ENCODE results near the gene HLA-E. TPM values are rescaled to one million over a fixed set of nuclear protein-coding genes. Genes with fewer than 3 reads are reported as not detected.
A peak's percentile ranks its signal among the peaks of the same experiment; 100 is the strongest.
"Not testable (repeated sequence)": the region's sequence is repeated elsewhere in the genome, so short reads cannot be mapped to it uniquely, and the experiment has no call there.

Gene HLA-E
- total RNA-seq, 1 experiment from 2014 or later: 125 TPM

- ChIA-PET POLR2A (ENCODE audit: unreplicated experiment) (interaction anchor here (0.6 kb wide), 1 partner anchor 20 kb away, joined by 9 read pairs; no protein-coding TSS in a partner anchor), CTCF (interaction anchor here (0.5 to 1.8 kb wide), 6 partner anchors 33 to 595 kb away, joined by 3 to 16 read pairs (median 4); no protein-coding TSS in a partner anchor)
Observed at GRCh38 chr6:30495993-30496392, 6.7 kb downstream of the HLA-E start.

GRCh38 chr6:30497261-30497599 is 7.9 kb downstream of the HLA-E start:
- H2AFZ ChIP-seq; H3K9me3 ChIP-seq (ENCODE audit: insufficient read depth, low read depth); POLR2A ChIA-PET (ENCODE audit: unreplicated experiment); H3K27me3 ChIP-seq (ENCODE audit: insufficient read depth, low read depth); H3K27ac ChIP-seq; H3K9me2 ChIP-seq (ENCODE audit: insufficient read depth); intact Hi-C loops (cut with micrococcal nuclease; ENCODE audit: unreplicated experiment); H3K4me3 ChIP-seq; H3K4me2 ChIP-seq; H3K36me3 ChIP-seq (ENCODE audit: low read depth); H3F3A ChIP-seq (ENCODE audit: insufficient read depth, low read depth); BruUV-seq (replicated peaks); H4K20me1 ChIP-seq (ENCODE audit: insufficient read depth); H3K79me2 ChIP-seq (ENCODE audit: low read depth); DNase-seq; H3K4me1 ChIP-seq (replicated peaks; ENCODE audit: insufficient read depth): not testable (repeated sequence)
- CTCF ChIA-PET: interaction anchor here (1.8 kb wide), 1 partner anchor 48 kb away, joined by 6 read pairs; no protein-coding TSS in a partner anchor

More at GRCh38 chr6:30495993-30496392, 6.7 kb downstream of the HLA-E start:
- Histone ChIP-seq H3K9me2 (ENCODE audit: insufficient read depth) (no peaks in the 10 kb centered on the region), H3K36me3 (ENCODE audit: low read depth) (peaks cover 13% of the 10 kb centered on the region; the same call in 1 of the 2 replicates), H3K4me1 (replicated peaks; ENCODE audit: insufficient read depth) (peaks cover 9% of the 10 kb centered on the region; the same call in 1 of the 2 replicates), H3K4me2 (no peak overlapping the region), H3K9me3 (ENCODE audit: insufficient read depth, low read depth) (no peaks in the 10 kb centered on the region), H3K27me3 (ENCODE audit: insufficient read depth, low read depth) (no peaks in the 10 kb centered on the region), H4K20me1 (ENCODE audit: insufficient read depth) (no peaks in the 10 kb centered on the region), H3K4me3 (no peak overlapping the region), H3F3A (ENCODE audit: insufficient read depth, low read depth) (0 out of 2 replicates have a peak, but pooled peaks cover 3% of the 10 kb centered on the region), H3K79me2 (ENCODE audit: low read depth) (no peaks in the 10 kb centered on the region), H2AFZ (no peak overlapping the region), H3K27ac (0 out of 2 replicates have a peak overlapping the region, but pooled peaks have one; percentile 30)
- intact Hi-C loops (cut with micrococcal nuclease; ENCODE audit: unreplicated experiment): loop anchor here (1.0 kb wide), 1 partner anchor 20 kb away; no protein-coding TSS in a partner anchor
- no TSS peak for BruUV-seq (replicated peaks)
- DNase-seq: no peak
- no peak for TF ChIP-seq EZH2 (IDR thresholded peaks at IDR 0.05; ENCODE audit: low read depth)
- no peak for TF ChIP-seq CTCF (conservative IDR thresholded peaks at IDR 0.05)

GRCh38 chr6:30497714-30498113 is 8.4 kb downstream of the HLA-E start:
- POLR2A ChIA-PET (ENCODE audit: unreplicated experiment): no interaction called here

GRCh38 chr6:30498705-30499104 is 9.4 kb downstream of the HLA-E start:
- H3K4me1 ChIP-seq (replicated peaks; ENCODE audit: insufficient read depth); H3K36me3 ChIP-seq (ENCODE audit: low read depth); H2AFZ ChIP-seq; H3K27me3 ChIP-seq (ENCODE audit: insufficient read depth, low read depth); H3F3A ChIP-seq (ENCODE audit: insufficient read depth, low read depth); H3K4me2 ChIP-seq; DNase-seq; intact Hi-C loops (cut with micrococcal nuclease; ENCODE audit: unreplicated experiment); BruUV-seq (replicated peaks); H3K9me3 ChIP-seq (ENCODE audit: insufficient read depth, low read depth); H3K9me2 ChIP-seq (ENCODE audit: insufficient read depth); H3K4me3 ChIP-seq; CTCF ChIA-PET; H3K79me2 ChIP-seq (ENCODE audit: low read depth); POLR2A ChIA-PET (ENCODE audit: unreplicated experiment); H3K27ac ChIP-seq; H4K20me1 ChIP-seq (ENCODE audit: insufficient read depth): not testable (repeated sequence)

More at GRCh38 chr6:30497714-30498113, 8.4 kb downstream of the HLA-E start:
- Histone ChIP-seq H3K4me1 (replicated peaks; ENCODE audit: insufficient read depth) (0 out of 2 replicates have a peak, but pooled peaks cover 9% of the 10 kb centered on the region), H3K9me3 (ENCODE audit: insufficient read depth, low read depth) (no peaks in the 10 kb centered on the region), H3F3A (ENCODE audit: insufficient read depth, low read depth) (0 out of 2 replicates have a peak, but pooled peaks cover 3% of the 10 kb centered on the region), H3K27me3 (ENCODE audit: insufficient read depth, low read depth) (no peaks in the 10 kb centered on the region), H3K79me2 (ENCODE audit: low read depth) (no peaks in the 10 kb centered on the region), H3K4me3 (no peak overlapping the region), H4K20me1 (ENCODE audit: insufficient read depth) (no peaks in the 10 kb centered on the region), H3K27ac (no peak overlapping the region), H3K36me3 (ENCODE audit: low read depth) (no peaks in the 10 kb centered on the region), H3K4me2 (no peak overlapping the region), H3K9me2 (ENCODE audit: insufficient read depth) (no peaks in the 10 kb centered on the region), H2AFZ (no peak overlapping the region)
- DNase-seq: no peak
- BruUV-seq (replicated peaks): no TSS peak
- CTCF ChIA-PET: interaction anchor here (1.8 kb wide), 1 partner anchor 47 kb away, joined by 6 read pairs; no protein-coding TSS in a partner anchor
- TF ChIP-seq EZH2 (IDR thresholded peaks at IDR 0.05; ENCODE audit: low read depth) (no peak), CTCF (conservative IDR thresholded peaks at IDR 0.05) (no peak)
- intact Hi-C loops (cut with micrococcal nuclease; ENCODE audit: unreplicated experiment): no loop called here
